Activated naive CD8-positive, alpha-beta T cell treated with anti-CD3 and anti-CD28 coated beads, Interleukin-2, amount 50 U/mL, for 24 hours (primary cell): ENCODE data around the gene PUS1.
"Not testable (repeated sequence)": the region's sequence is repeated elsewhere in the genome, so short reads cannot be mapped to it uniquely, and the experiment has no call there.

ENCODE experiments used
- ATAC-seq: fragments of 150-1000 bp; cut with Tn5 transposase; one replicate; pipeline ENCODE4 v1.10.0; 2021
- DNase-seq: peaks from one replicate; pipeline ENCODE4 v3.0.0; 2021
- H3K27ac Mint-ChIP-seq: one replicate; pipeline ENCODE4 v1.8.0; 2021; ENCODE audit warnings: mild to moderate bottlenecking, mixed read lengths
- H3K27me3 Mint-ChIP-seq: one replicate; pipeline ENCODE4 v1.8.0; 2021; ENCODE audit warnings: mixed read lengths
- H3K36me3 Mint-ChIP-seq: one replicate; pipeline ENCODE4 v1.8.0; 2021; ENCODE audit warnings: low read depth, mixed read lengths
- H3K4me1 Mint-ChIP-seq: one replicate; pipeline ENCODE4 v1.8.0; 2021; ENCODE audit warnings: mixed read lengths
- H3K4me3 Mint-ChIP-seq: one replicate; pipeline ENCODE4 v1.8.0; 2021; ENCODE audit warnings: mild to moderate bottlenecking, moderate library complexity, mixed read lengths
- H3K9me3 Mint-ChIP-seq: one replicate; pipeline ENCODE4 v1.8.0; 2021; ENCODE audit warnings: mixed read lengths

The PUS1 gene

GRCh38 chr12:131948713-131949430 lies 19.8 kb downstream of the PUS1 start:
- not testable (repeated sequence) for H3K27me3 Mint-ChIP-seq, ATAC-seq, DNase-seq, H3K9me3 Mint-ChIP-seq
- Mint-ChIP-seq H3K36me3 (peaks cover 17% of the 10 kb centered on the region), H3K27ac (peak overlapping the region; percentile 82), H3K4me1 (peaks cover 43% of the 10 kb centered on the region), H3K4me3 (peak overlapping the region; percentile 74)

GRCh38 chr12:131949431-131950181 lies 20.5 kb downstream of the PUS1 start, which contains the start of gene EP400:
TSS of gene EP400 (plus strand) at chr12:131949942. CDS start at chr12:131960620, 10,678 bp downstream.
- Mint-ChIP-seq H3K27ac (peak within 1 kb of the TSS; percentile 82), H3K4me1 (peaks cover 46% of the 10 kb centered on the region), H3K4me3 (peak within 1 kb of the TSS; percentile 85), H3K36me3 (peaks cover 15% of the 10 kb centered on the region), H3K27me3 (no peaks in the 10 kb centered on the region), H3K9me3 (no peaks in the 10 kb centered on the region)
- peak; percentile 95 for ATAC-seq
- DNase-seq, result peak; percentile 96

- Mint-ChIP-seq H3K27me3 (no peaks in the 10 kb centered on the region), H3K36me3 (peaks cover 11% of the 10 kb centered on the region), H3K9me3 (no peaks in the 10 kb centered on the region), H3K4me1 (peaks cover 48% of the 10 kb centered on the region), H3K4me3 (peak overlapping the region; percentile 85), H3K27ac (peak overlapping the region; percentile 78)
- DNase-seq, result peak; percentile 47
- peak; percentile 6 for ATAC-seq
Observed at GRCh38 chr12:131950182-131950913, 21.3 kb downstream of the PUS1 start.

GRCh38 chr12:131953810-131954209 lies 24.7 kb downstream of the PUS1 start:
- not testable (repeated sequence) for H3K27me3 Mint-ChIP-seq, H3K4me3 Mint-ChIP-seq, H3K9me3 Mint-ChIP-seq, ATAC-seq, DNase-seq, H3K27ac Mint-ChIP-seq
- Mint-ChIP-seq H3K4me1 (peaks cover 57% of the 10 kb centered on the region), H3K36me3 (peaks cover 11% of the 10 kb centered on the region)

- not testable (repeated sequence) for H3K4me3 Mint-ChIP-seq, DNase-seq, H3K9me3 Mint-ChIP-seq, ATAC-seq, H3K27ac Mint-ChIP-seq, H3K27me3 Mint-ChIP-seq
- Mint-ChIP-seq H3K4me1 (peaks cover 59% of the 10 kb centered on the region), H3K36me3 (peaks cover 11% of the 10 kb centered on the region)
Observed at GRCh38 chr12:131954460-131954859, 25.4 kb downstream of the PUS1 start.

GRCh38 chr12:131959116-131959515 lies 30.0 kb downstream of the PUS1 start:
- Mint-ChIP-seq H3K9me3 (no peaks in the 10 kb centered on the region), H3K4me1 (peaks cover 68% of the 10 kb centered on the region), H3K36me3 (peaks cover 18% of the 10 kb centered on the region), H3K27me3 (no peaks in the 10 kb centered on the region), H3K27ac (peak overlapping the region; percentile 10), H3K4me3 (no peak overlapping the region)
- DNase-seq (no peak), ATAC-seq (no peak)

GRCh38 chr12:131959641-131960589 lies 30.8 kb downstream of the PUS1 start:
- peaks cover 22% of the 10 kb centered on the region for H3K36me3 Mint-ChIP-seq
- H3K4me1 Mint-ChIP-seq, result peaks cover 69% of the 10 kb centered on the region
- peak; percentile 63 for ATAC-seq
- no peak overlapping the region for H3K4me3 Mint-ChIP-seq
- H3K9me3 Mint-ChIP-seq, result no peaks in the 10 kb centered on the region
- no peak for DNase-seq
- peak overlapping the region; percentile 59 for H3K27ac Mint-ChIP-seq
- no peaks in the 10 kb centered on the region for H3K27me3 Mint-ChIP-seq

GRCh38 chr12:131960590-131961325 lies 31.7 kb downstream of the PUS1 start:
- H3K4me3 Mint-ChIP-seq, H3K9me3 Mint-ChIP-seq, ATAC-seq, DNase-seq, H3K27me3 Mint-ChIP-seq: not testable (repeated sequence)
- H3K27ac Mint-ChIP-seq, result peak overlapping the region; percentile 59
- H3K4me1 Mint-ChIP-seq, result peaks cover 68% of the 10 kb centered on the region
- peaks cover 24% of the 10 kb centered on the region for H3K36me3 Mint-ChIP-seq

- peaks cover 63% of the 10 kb centered on the region for H3K4me1 Mint-ChIP-seq
Observed at GRCh38 chr12:131961328-131961727, 32.3 kb downstream of the PUS1 start.

GRCh38 chr12:131962069-131962468 lies 33.0 kb downstream of the PUS1 start:
- DNase-seq (no peak), ATAC-seq (no peak)
- Mint-ChIP-seq H3K4me3 (no peak overlapping the region), H3K4me1 (peaks cover 58% of the 10 kb centered on the region), H3K27ac (no peak overlapping the region), H3K36me3 (peaks cover 24% of the 10 kb centered on the region), H3K27me3 (no peaks in the 10 kb centered on the region), H3K9me3 (no peaks in the 10 kb centered on the region)

More at GRCh38 chr12:131961328-131961727, 32.3 kb downstream of the PUS1 start:
- H3K36me3 Mint-ChIP-seq, result peaks cover 24% of the 10 kb centered on the region
- not testable (repeated sequence) for ATAC-seq, H3K4me3 Mint-ChIP-seq, H3K27me3 Mint-ChIP-seq, DNase-seq, H3K9me3 Mint-ChIP-seq, H3K27ac Mint-ChIP-seq

GRCh38 chr12:131963381-131963780 lies 34.3 kb downstream of the PUS1 start:
- Mint-ChIP-seq H3K27ac (peak overlapping the region; percentile 43), H3K27me3 (no peaks in the 10 kb centered on the region), H3K9me3 (no peaks in the 10 kb centered on the region), H3K4me1 (peaks cover 52% of the 10 kb centered on the region), H3K36me3 (peaks cover 27% of the 10 kb centered on the region), H3K4me3 (no peak overlapping the region)
- DNase-seq (no peak), ATAC-seq (no peak)

GRCh38 chr12:131965073-131965472 lies 36.0 kb downstream of the PUS1 start:
- Mint-ChIP-seq H3K36me3 (peaks cover 27% of the 10 kb centered on the region), H3K9me3 (no peaks in the 10 kb centered on the region), H3K27me3 (no peaks in the 10 kb centered on the region), H3K27ac (no peak overlapping the region), H3K4me3 (no peak overlapping the region), H3K4me1 (peaks cover 39% of the 10 kb centered on the region)
- DNase-seq (no peak), ATAC-seq (no peak)

- no peak for ATAC-seq
- H3K4me1 Mint-ChIP-seq, result peaks cover 8% of the 10 kb centered on the region
- no peak overlapping the region for H3K4me3 Mint-ChIP-seq
- no peaks in the 10 kb centered on the region for H3K27me3 Mint-ChIP-seq
- H3K9me3 Mint-ChIP-seq, result no peaks in the 10 kb centered on the region
- H3K36me3 Mint-ChIP-seq, result peaks cover 6% of the 10 kb centered on the region
- no peak overlapping the region for H3K27ac Mint-ChIP-seq
- no peak for DNase-seq
Observed at GRCh38 chr12:131971226-131971625, 42.1 kb downstream of the PUS1 start.
